ENCODE results near the gene AATF.

DNA sequence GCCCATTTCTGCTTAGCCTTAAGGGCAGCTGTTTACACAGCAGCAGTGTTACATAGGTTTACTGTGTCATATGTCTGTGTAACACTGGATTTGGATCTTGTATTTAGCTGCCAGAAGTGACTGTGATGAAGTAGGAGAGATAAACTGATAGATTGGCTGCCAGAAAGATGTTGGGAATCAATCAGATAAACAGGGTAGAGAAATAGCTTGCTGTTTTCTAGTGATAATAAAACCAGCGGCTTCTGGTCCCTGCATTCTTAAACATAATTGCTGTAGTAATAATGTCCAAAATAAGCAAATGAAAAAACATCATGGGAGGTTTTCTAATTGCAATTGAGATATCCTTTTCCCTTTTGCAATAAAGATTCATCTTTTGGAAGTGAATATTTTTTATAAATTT, 68.7 kb downstream of the AATF start:
- TF ChIP-seq, protein P1, sequence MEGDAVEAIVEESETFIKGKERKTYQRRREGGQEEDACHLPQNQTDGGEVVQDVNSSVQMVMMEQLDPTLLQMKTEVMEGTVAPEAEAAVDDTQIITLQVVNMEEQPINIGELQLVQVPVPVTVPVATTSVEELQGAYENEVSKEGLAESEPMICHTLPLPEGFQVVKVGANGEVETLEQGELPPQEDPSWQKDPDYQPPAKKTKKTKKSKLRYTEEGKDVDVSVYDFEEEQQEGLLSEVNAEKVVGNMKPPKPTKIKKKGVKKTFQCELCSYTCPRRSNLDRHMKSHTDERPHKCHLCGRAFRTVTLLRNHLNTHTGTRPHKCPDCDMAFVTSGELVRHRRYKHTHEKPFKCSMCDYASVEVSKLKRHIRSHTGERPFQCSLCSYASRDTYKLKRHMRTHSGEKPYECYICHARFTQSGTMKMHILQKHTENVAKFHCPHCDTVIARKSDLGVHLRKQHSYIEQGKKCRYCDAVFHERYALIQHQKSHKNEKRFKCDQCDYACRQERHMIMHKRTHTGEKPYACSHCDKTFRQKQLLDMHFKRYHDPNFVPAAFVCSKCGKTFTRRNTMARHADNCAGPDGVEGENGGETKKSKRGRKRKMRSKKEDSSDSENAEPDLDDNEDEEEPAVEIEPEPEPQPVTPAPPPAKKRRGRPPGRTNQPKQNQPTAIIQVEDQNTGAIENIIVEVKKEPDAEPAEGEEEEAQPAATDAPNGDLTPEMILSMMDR (IDR thresholded peaks at IDR 0.05) = no peak
- no peak for TF ChIP-seq EZH2 (IDR thresholded peaks at IDR 0.05; ENCODE audit: borderline replicate concordance, insufficient read depth, low read depth, low read length, poor library complexity, severe bottlenecking)

All from B cell (primary cell).